Measurements from ENCODE around the gene C16orf92.
A peak's percentile ranks its signal among the peaks of the same experiment; 100 is the strongest.

C16orf92 gene

GRCh38 chr16:30022887-30023286 is at the start of gene C16orf92:
Gene C16orf92 (plus strand): TSS chr16:30023198. CDS start chr16:30023341, 143 bp downstream.
- no peak for DNase-seq

GRCh38 chr16:29973384-29974246 is 49.4 kb upstream of the C16orf92 start, which contains the start of gene TAOK2:
Gene TAOK2 (plus strand): TSS chr16:29973868. CDS start chr16:29977773, 3,905 bp downstream.
- DNase-seq: peak; percentile 94

- no peak for DNase-seq
These were observed 48.5 kb upstream of the C16orf92 start for GRCh38 chr16:29974291-29975133.

- DNase-seq: no peak
These were observed 47.9 kb upstream of the C16orf92 start for GRCh38 chr16:29975134-29975538.

GRCh38 chr16:29975811-29976511 is 47.0 kb upstream of the C16orf92 start:
- DNase-seq: no peak

- DNase-seq: no peak
These were observed 45.8 kb upstream of the C16orf92 start for GRCh38 chr16:29977063-29977825.

GRCh38 chr16:29978081-29978480 is 44.9 kb upstream of the C16orf92 start:
- DNase-seq: no peak

- DNase-seq: no peak
These were observed 44.3 kb upstream of the C16orf92 start for GRCh38 chr16:29978564-29979270.

GRCh38 chr16:29982560-29983419 is 40.2 kb upstream of the C16orf92 start:
- DNase-seq: no peak

- DNase-seq: no peak
These were observed 39.4 kb upstream of the C16orf92 start for GRCh38 chr16:29983420-29984136.

- DNase-seq: no peak
These were observed 38.7 kb upstream of the C16orf92 start for GRCh38 chr16:29984137-29984763.

GRCh38 chr16:29984764-29985147 is 38.2 kb upstream of the C16orf92 start:
- DNase-seq: no peak

- DNase-seq: no peak
These were observed 37.7 kb upstream of the C16orf92 start for GRCh38 chr16:29985271-29985811.

GRCh38 chr16:29986231-29986630 is 36.8 kb upstream of the C16orf92 start:
- no peak for DNase-seq

- no peak for DNase-seq
These were observed 36.1 kb upstream of the C16orf92 start for GRCh38 chr16:29986931-29987330.

- no peak for DNase-seq
These were observed 35.5 kb upstream of the C16orf92 start for GRCh38 chr16:29987371-29988085.

- no peak for DNase-seq
These were observed 34.5 kb upstream of the C16orf92 start for GRCh38 chr16:29988346-29989075.

Measured in amniotic stem cell (primary cell).